Heart left ventricle (tissue), 16 donors: ENCODE data around the gene CANT1. TPM values are rescaled to one million over a fixed set of nuclear protein-coding genes. Genes with fewer than 3 reads are reported as not detected.
A peak's percentile ranks its signal among the peaks of the same experiment; 100 is the strongest.

ENCODE experiments used
- ATAC-seq, 4 donors: fragments of 200-7000 bp; cut with Tn5 transposase; one replicate each; pipeline ENCODE4 v1.9.1; 2020 to 2022; ENCODE audit warnings: moderate library complexity in 4 of 4, mild to moderate bottlenecking in 3 of 4, moderate number of reproducible peaks in 1 of 4
- DNase-seq, 5 donors: peaks; one replicate each; pipeline ENCODE4 v3.0.0-alpha.2; 2020
- H3K27ac ChIP-seq, 12 donors: fragments of 200-600 bp; sonication (generic) in 4 of 12; one replicate each; pipeline versions ENCODE4 v1.5.0 to v1.8.0; 2016 to 2022; ENCODE audit warnings: mild to moderate bottlenecking in 2 of 12
- H3K27me3 ChIP-seq, 9 donors: fragments of 200-600 bp; sonication (generic) in 2 of 9; one replicate each; pipeline versions ENCODE4 v1.5.1 to v1.8.0; 2016 to 2022; ENCODE audit warnings: mild to moderate bottlenecking in 3 of 9
- H3K36me3 ChIP-seq, 9 donors: fragments of 200-600 bp; sonication (generic) in 2 of 9; one replicate each; pipeline versions ENCODE4 v1.5.0 to v1.8.0; 2018 to 2022; ENCODE audit warnings: mild to moderate bottlenecking in 2 of 9
- H3K4me1 ChIP-seq, 12 donors: fragments of 200-600 bp; sonication (generic) in 4 of 12; one replicate each; pipeline versions ENCODE4 v1.5.0 to v1.8.0; 2016 to 2022; ENCODE audit warnings: mild to moderate bottlenecking in 3 of 12
- H3K4me3 ChIP-seq, 12 donors: fragments of 200-600 bp; sonication (generic) in 4 of 12; one replicate each; pipeline versions ENCODE4 v1.5.0 to v1.8.0; 2017 to 2022; ENCODE audit warnings: mild to moderate bottlenecking in 9 of 12, moderate library complexity in 4 of 12
- H3K9me3 ChIP-seq, 12 donors: fragments of 200-600 bp; sonication (generic) in 4 of 12; one replicate each; pipeline versions ENCODE4 v1.5.0 to v1.8.0; 2016 to 2022; ENCODE audit warnings: mild to moderate bottlenecking in 1 of 12
- CTCF ChIP-seq, 12 donors: fragments of 200-600 bp; sonication (generic) in 4 of 12; IDR thresholded peaks; one replicate each; pipeline versions ENCODE4 v1.5.0 to v1.8.0; 2018 to 2022; ENCODE audit warnings: antibody characterized with exemption in 12 of 12, mild to moderate bottlenecking in 5 of 12
- POLR2A ChIP-seq, 2 donors: fragments of 450-650 bp; IDR thresholded peaks; one replicate each; pipeline ENCODE4 v1.6.1; 2017; ENCODE audit warnings: antibody characterized with exemption in 2 of 2, mild to moderate bottlenecking in 2 of 2, moderate library complexity in 2 of 2
- WGBS, 4 donors: extraction: QIAGEN DNeasy Blood & Tissue Kit in 2 of 4; methylation state at CpG; one replicate each; pipeline versions ENCODE4 v1.1.5 to v1.1.7; 2013 to 2018; 5-methylcytosine and 5-hydroxymethylcytosine counted together
- intact Hi-C, 10 donors: fragments of 100-400 bp; cut with DNase I; formaldehyde crosslinking; loops; one replicate each; pipeline versions ENCODE4 v1.11.1 to v1.14.2; 2022
- polyA plus RNA-seq, 2 donors: library from polyadenylated mRNA; stranded (reverse); fragments of 200-250 nt; gene quantifications; one replicate each; pipeline ENCODE4 v1.2.3, GENCODE V29; 2013
- total RNA-seq, 9 donors: library from RNA; depleted of rRNA in 2 of 9; stranded (reverse); fragments of >200 nt in 2 of 9; fragmentation: NEBNext Ultra II Directional in 3 of 9; extraction: Animal tissue kit (Norgen Biotek cat#: 25700) in 3 of 9; gene quantifications; one replicate each; pipeline versions ENCODE4 v1.1.0 to v1.2.4, GENCODE V29; 2016 to 2023
- donor health status: ischemic (EF 13 %, LVEDD 7.1; RV severe dilation, severe dysfunction).
- donor health status: healthy with polysubstance abuse.
- donor health status: DM: no; HTN: yes; CAD: no.
- donor health status: DM: no; HTN: no; CAD: no.
- donor health status: ischemic (EF 25% LVEDD 6.9; RV normal size, moderate dysfunction).
- donor health status: ischemic (EF 25% LVEDD 5.7; RV mildly dilated, moderate dysfunction).
- donor health status: healthy.
- donor health status: DM: yes; HTN: yes; CAD: no.
- donor health status: ischemic (EF 35%, LVEDD 5.7; RV mildly dilated, moderate dysfunction).
- donor health status: nonischemic (EF 11% LVEDD 7.7; RV severe dilation, severe dysfunction).
- donor health status: DM: yes; HTN: yes; CAD: no.
- donor health status: PGD.
- donor health status: ischemic (EF 29% LVEDD 5.4; RV normal size, mild dysfunction).
- donor health status: nonischemic (EF 23%, LVEDD 6.1; RV moderate dilation, normal function).

Gene CANT1
- total and polyA plus RNA-seq, 11 donors: 5.1 to 46.2 (median 24.1) TPM

- DNase-seq (peak in 1 of 5 donors; percentile 36), ATAC-seq (no peak)
- Histone ChIP-seq H3K27me3 (no peaks in the 10 kb centered on the region), H3K4me1 (peaks cover 7 to 34% (median 20%) of the 10 kb centered on the region in 12 donors), H3K36me3 (peaks cover 0 to 53% (median 49%) of the 10 kb centered on the region in 9 donors), H3K9me3 (no peaks in the 10 kb centered on the region), H3K4me3 (no peak overlapping the region), H3K27ac (no peak overlapping the region)
- 88 to 92% (median 91%) methylated on average over 25 to 29 of the region's 29 CpGs for WGBS, 4 donors
- intact Hi-C loops: loop anchor here in 2 of 10 donors (2.0 to 5.0 kb wide), 2 partner anchors 52 kb away; no protein-coding TSS in a partner anchor
- TF ChIP-seq CTCF (IDR thresholded peaks at IDR 0.05) (no peak), POLR2A (IDR thresholded peaks at IDR 0.05) (no peak)
These were observed 19.1 kb downstream of the CANT1 start for GRCh38 chr17:78990349-78991016.

- H3K36me3 ChIP-seq: peaks cover 0 to 33% (median 29%) of the 10 kb centered on the region in 9 donors
- peaks cover 7 to 35% (median 20%) of the 10 kb centered on the region in 12 donors for H3K4me1 ChIP-seq
- WGBS, 4 donors: 34 to 51% (median 43%) methylated on average over 6 of the region's 6 CpGs
- H3K27me3 ChIP-seq: no peaks in the 10 kb centered on the region
- peak in 1 of 5 donors; percentile 18 for DNase-seq
- intact Hi-C loops: no loop called here
- H3K4me3 ChIP-seq: no peak overlapping the region
- TF ChIP-seq POLR2A (IDR thresholded peaks at IDR 0.05) (no peak), CTCF (IDR thresholded peaks at IDR 0.05) (no peak)
- peak overlapping the region in 6 of 12 donors; percentile 55 to 86 (median 82) for H3K27ac ChIP-seq
- peak in 2 of 4 donors; percentile 30 to 38 for ATAC-seq
- H3K9me3 ChIP-seq: no peaks in the 10 kb centered on the region
These were observed 21.4 kb downstream of the CANT1 start for GRCh38 chr17:78988152-78988551.

DNA sequence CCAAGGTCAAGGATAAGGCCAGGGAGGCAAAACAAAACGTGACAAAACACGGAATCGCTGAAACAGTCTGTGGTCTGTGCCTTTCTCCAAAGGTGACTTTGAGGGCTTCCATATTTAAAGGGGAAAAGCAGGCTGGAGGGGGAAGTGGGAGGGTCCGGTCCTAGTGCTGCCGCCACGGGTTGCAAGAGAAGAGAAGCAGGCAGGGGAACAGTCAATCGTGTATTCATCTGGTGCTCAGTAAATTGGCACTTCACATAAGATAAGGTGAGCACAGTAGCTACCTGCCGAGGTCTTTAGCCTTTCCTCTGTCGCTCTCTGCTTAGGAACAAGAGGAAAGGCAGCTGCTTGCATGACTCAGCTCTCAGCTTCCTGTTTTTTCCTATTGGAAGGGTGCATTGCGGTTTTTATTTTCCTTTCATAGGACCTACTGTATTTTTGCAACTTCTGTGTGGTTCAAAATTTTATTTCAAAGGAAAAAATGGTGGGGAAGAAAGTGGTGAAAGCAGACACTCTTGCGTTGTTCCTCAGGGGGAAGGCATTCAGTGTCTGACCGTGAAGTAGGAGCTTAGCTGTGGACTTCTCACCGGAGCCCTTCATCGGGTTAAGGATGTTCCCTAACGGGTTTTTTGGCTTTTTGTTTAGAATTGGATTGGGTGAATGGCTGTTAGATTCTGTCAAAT, 22.8 kb downstream of the CANT1 start:
- H3K27ac ChIP-seq: peak overlapping the region; percentile 66 to 90 (median 82)
- peaks cover 0 to 20% (median 17%) of the 10 kb centered on the region in 9 donors for H3K36me3 ChIP-seq
- TF ChIP-seq CTCF (IDR thresholded peaks at IDR 0.05) (peak in 1 of 12 donors; percentile 11), POLR2A (IDR thresholded peaks at IDR 0.05) (no peak)
- intact Hi-C loops: loop anchor here in 1 of 10 donors (2.0 kb wide), 1 partner anchor 56 kb away; no protein-coding TSS in a partner anchor
- peak overlapping the region; percentile 17 to 70 (median 46) for H3K4me3 ChIP-seq
- peaks cover 7 to 35% (median 18%) of the 10 kb centered on the region in 12 donors for H3K4me1 ChIP-seq
- H3K9me3 ChIP-seq: no peaks in the 10 kb centered on the region
- DNase-seq: peak in 2 of 5 donors; percentile 32 to 48
- no peaks in the 10 kb centered on the region for H3K27me3 ChIP-seq
- ATAC-seq: peak; percentile 48 to 70 (median 59)
- WGBS, 4 donors: 7 to 10% (median 8%) methylated on average over 15 of the region's 15 CpGs
